ENCODE measurements around the gene TYW5.

GRCh38 chr2:199914372-199914958, 40.8 kb downstream of the TYW5 start:
- no peak for TF ChIP-seq POLR2A (IDR thresholded peaks at IDR 0.05)
- TF ChIP-seq, protein P1, sequence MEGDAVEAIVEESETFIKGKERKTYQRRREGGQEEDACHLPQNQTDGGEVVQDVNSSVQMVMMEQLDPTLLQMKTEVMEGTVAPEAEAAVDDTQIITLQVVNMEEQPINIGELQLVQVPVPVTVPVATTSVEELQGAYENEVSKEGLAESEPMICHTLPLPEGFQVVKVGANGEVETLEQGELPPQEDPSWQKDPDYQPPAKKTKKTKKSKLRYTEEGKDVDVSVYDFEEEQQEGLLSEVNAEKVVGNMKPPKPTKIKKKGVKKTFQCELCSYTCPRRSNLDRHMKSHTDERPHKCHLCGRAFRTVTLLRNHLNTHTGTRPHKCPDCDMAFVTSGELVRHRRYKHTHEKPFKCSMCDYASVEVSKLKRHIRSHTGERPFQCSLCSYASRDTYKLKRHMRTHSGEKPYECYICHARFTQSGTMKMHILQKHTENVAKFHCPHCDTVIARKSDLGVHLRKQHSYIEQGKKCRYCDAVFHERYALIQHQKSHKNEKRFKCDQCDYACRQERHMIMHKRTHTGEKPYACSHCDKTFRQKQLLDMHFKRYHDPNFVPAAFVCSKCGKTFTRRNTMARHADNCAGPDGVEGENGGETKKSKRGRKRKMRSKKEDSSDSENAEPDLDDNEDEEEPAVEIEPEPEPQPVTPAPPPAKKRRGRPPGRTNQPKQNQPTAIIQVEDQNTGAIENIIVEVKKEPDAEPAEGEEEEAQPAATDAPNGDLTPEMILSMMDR (IDR thresholded peaks at IDR 0.05): no peak
